Activated CD8-positive, alpha-beta T cell treated with anti-CD3 and anti-CD28 coated beads for 36 hours (primary cell): Measurements from ENCODE around the gene WDR45. TPM values are rescaled to one million over a fixed set of nuclear protein-coding genes. Genes with fewer than 3 reads are reported as not detected.

Source experiments
- ATAC-seq: fragments of 200-7000 bp; cut with Tn5 transposase; one replicate; pipeline ENCODE4 v1.10.0; 2021; ENCODE audit warnings: mild to moderate bottlenecking, moderate library complexity
- CTCF ChIA-PET: fragments of 350-600 bp; sonication (Branson Sonifier 250); formaldehyde crosslinking; loops from one replicate; lab custom pipeline; 2021; ENCODE audit warnings: antibody characterized with exemption; lab: Charles Lee
- POLR2A ChIA-PET: fragments of 350-600 bp; sonication (Branson Sonifier 250); formaldehyde crosslinking; loops from one replicate; lab custom pipeline; 2021; ENCODE audit warnings: antibody characterized with exemption; lab: Charles Lee
- DNase-seq: peaks from one replicate; pipeline ENCODE4 v3.0.0-alpha.2; 2020
- H3K27ac Mint-ChIP-seq: one replicate; pipeline ENCODE4 v1.8.0; 2021; ENCODE audit warnings: mild to moderate bottlenecking, mixed read lengths
- H3K27me3 Mint-ChIP-seq: one replicate; pipeline ENCODE4 v1.8.0; 2021; ENCODE audit warnings: mixed read lengths
- H3K36me3 Mint-ChIP-seq: one replicate; pipeline ENCODE4 v1.8.0; 2021; ENCODE audit warnings: low read depth, mixed read lengths
- H3K4me1 Mint-ChIP-seq: one replicate; pipeline ENCODE4 v1.8.0; 2021; ENCODE audit warnings: low read depth, mixed read lengths
- H3K4me3 Mint-ChIP-seq: one replicate; pipeline ENCODE4 v1.8.0; 2021; ENCODE audit warnings: mild to moderate bottlenecking, moderate library complexity, mixed read lengths
- H3K9me3 Mint-ChIP-seq: one replicate; pipeline ENCODE4 v1.8.0; 2021; ENCODE audit warnings: mixed read lengths
- CTCF ChIP-seq: fragments of 200-600 bp; IDR thresholded peaks from one replicate; pipeline ENCODE4 v1.8.0; 2022; ENCODE audit warnings: antibody characterized with exemption, mild to moderate bottlenecking
- intact Hi-C: fragments of 100-400 bp; cut with micrococcal nuclease; formaldehyde crosslinking; loops from one replicate; pipeline ENCODE4 v1.10.0; 2022
- total RNA-seq, 2 experiments: library from RNA; stranded (reverse); gene quantifications; one replicate each; pipeline ENCODE4 v1.2.3, GENCODE V29; 2021

WDR45 gene
- total RNA-seq, 2 experiments from 2014 or later, result 16.9 to 19.6 TPM

GRCh38 chrX:49054073-49054762 lies 25.5 kb downstream of the WDR45 start:
- H3K27me3 Mint-ChIP-seq, result no peaks in the 10 kb centered on the region
- no peaks in the 10 kb centered on the region for H3K36me3 Mint-ChIP-seq

GRCh38 chrX:49053223-49054072 lies 26.2 kb downstream of the WDR45 start:
- TF ChIP-seq CTCF, result no peak
- ATAC-seq (peak; percentile 85), DNase-seq (peak; percentile 73)
- H3K4me1 Mint-ChIP-seq, result peaks cover 40% of the 10 kb centered on the region
- no peaks in the 10 kb centered on the region for H3K36me3 Mint-ChIP-seq
- intact Hi-C loops, result no loop called here
- no peaks in the 10 kb centered on the region for H3K27me3 Mint-ChIP-seq
- no peaks in the 10 kb centered on the region for H3K9me3 Mint-ChIP-seq
- ChIA-PET CTCF (interaction anchor here (1.1 kb wide), 1 partner anchor 9 kb away, joined by 6 read pairs; no protein-coding TSS in a partner anchor), POLR2A (interaction anchor here (0.9 kb wide), 1 partner anchor 97 kb away, joined by 3 read pairs; no protein-coding TSS in a partner anchor)
- peak overlapping the region; percentile 76 for H3K4me3 Mint-ChIP-seq
- peak overlapping the region; percentile 88 for H3K27ac Mint-ChIP-seq

More at GRCh38 chrX:49054073-49054762, 25.5 kb downstream of the WDR45 start:
- Mint-ChIP-seq H3K4me3 (peak overlapping the region; percentile 76), H3K4me1 (peaks cover 40% of the 10 kb centered on the region), H3K27ac (peak overlapping the region; percentile 88), H3K9me3 (no peaks in the 10 kb centered on the region)
- no peak for ATAC-seq
- no peak for TF ChIP-seq CTCF
- intact Hi-C loops, result no loop called here
- no peak for DNase-seq
- POLR2A ChIA-PET, result no interaction called here
- CTCF ChIA-PET, result no interaction called here

- peaks cover 7% of the 10 kb centered on the region for H3K36me3 Mint-ChIP-seq
- ChIA-PET CTCF (interaction anchor here (0.6 to 1.8 kb wide), 9 partner anchors 9 to 376 kb away, joined by 3 to 7 read pairs (median 3); partner anchors contain the start of gene KCND1), POLR2A (interaction anchor here (0.9 kb wide), 1 partner anchor 114 kb away, joined by 3 read pairs; no protein-coding TSS in a partner anchor)
- no peaks in the 10 kb centered on the region for H3K9me3 Mint-ChIP-seq
- H3K27me3 Mint-ChIP-seq, result no peaks in the 10 kb centered on the region
- ATAC-seq, result no peak
- intact Hi-C loops, result loop anchor here (5.0 kb wide), 1 partner anchor 72 kb away; the partner anchor contains the start of gene KCND1
- peak overlapping the region; percentile 94 for H3K4me3 Mint-ChIP-seq
- TF ChIP-seq CTCF, result peak; percentile 12
- DNase-seq, result no peak
- H3K4me1 Mint-ChIP-seq, result peaks cover 28% of the 10 kb centered on the region
- H3K27ac Mint-ChIP-seq, result peak overlapping the region; percentile 86
Observed at GRCh38 chrX:49043987-49044281, 35.8 kb downstream of the WDR45 start.

GRCh38 chrX:49043220-49043986 lies 36.3 kb downstream of the WDR45 start, which contains the start of gene TFE3:
TFE3 (minus strand) TSS chrX:49043357; CDS start chrX:49043226, 131 bp downstream.
- ChIA-PET POLR2A (interaction anchor here (0.9 to 1.4 kb wide), 2 partner anchors 85 to 113 kb away, joined by 3 to 4 read pairs; partner anchors contain the start of gene OTUD5), CTCF (interaction anchor here (0.6 to 1.8 kb wide), 8 partner anchors 10 to 376 kb away, joined by 3 to 7 read pairs (median 3); partner anchors contain the start of gene KCND1)
- DNase-seq (peak; percentile 99), ATAC-seq (peak; percentile 92)
- TF ChIP-seq CTCF, result peak; percentile 33
- Mint-ChIP-seq H3K27ac (peak within 1 kb of the TSS; percentile 95), H3K36me3 (peaks cover 12% of the 10 kb centered on the region), H3K4me1 (peaks cover 31% of the 10 kb centered on the region), H3K4me3 (peak within 1 kb of the TSS; percentile 94), H3K9me3 (no peaks in the 10 kb centered on the region), H3K27me3 (no peaks in the 10 kb centered on the region)
- intact Hi-C loops, result loop anchor here (5.0 kb wide), 1 partner anchor 71 kb away; the partner anchor contains the start of gene KCND1
